GM23248 (cell line): ENCODE results near the gene MYL6B. TPM values are rescaled to one million over a fixed set of nuclear protein-coding genes. Genes with fewer than 3 reads are reported as not detected.

ENCODE experiments used
- DNase-seq: peaks from one replicate; pipeline ENCODE4 v3.0.0-alpha.2; 2015
- H2AFZ ChIP-seq: fragments of 200-600 bp; sonication (generic); 2 replicates; pipeline ENCODE4 v1.6.1; 2016; ENCODE audit warnings: antibody characterized with exemption
- H3F3A ChIP-seq: fragments of 200-600 bp; sonication (generic); 2 replicates; pipeline ENCODE4 v1.6.1; 2016; ENCODE audit warnings: mild to moderate bottlenecking, antibody characterized with exemption, mixed run types; ENCODE audit not compliant: insufficient read depth
- H3K27ac ChIP-seq: fragments of 200-600 bp; sonication (generic); 2 replicates; pipeline ENCODE4 v1.5.1; 2016; ENCODE audit warnings: mild to moderate bottlenecking
- H3K27me3 ChIP-seq: fragments of 200-600 bp; sonication (generic); replicated peaks from 2 replicates; pipeline ENCODE4 v1.6.1; 2016; ENCODE audit warnings: mild to moderate bottlenecking; ENCODE audit not compliant: insufficient read depth
- H3K36me3 ChIP-seq: fragments of 200-600 bp; sonication (generic); 2 replicates; pipeline ENCODE4 v1.6.1; 2016; ENCODE audit warnings: low read depth, mild to moderate bottlenecking
- H3K4me1 ChIP-seq: fragments of 200-600 bp; sonication (generic); 2 replicates; pipeline ENCODE4 v1.6.1; 2016; ENCODE audit warnings: mild to moderate bottlenecking; ENCODE audit not compliant: insufficient read depth
- H3K4me2 ChIP-seq: fragments of 200-600 bp; sonication (generic); one replicate; pipeline ENCODE4 v1.6.1; 2016; ENCODE audit warnings: mild to moderate bottlenecking; ENCODE audit not compliant: unreplicated experiment
- H3K4me3 ChIP-seq: fragments of 200-600 bp; sonication (generic); 2 replicates; pipeline ENCODE4 v1.5.1; 2016; ENCODE audit warnings: mild to moderate bottlenecking
- H3K79me2 ChIP-seq: fragments of 200-600 bp; sonication (generic); 2 replicates; pipeline ENCODE4 v1.6.1; 2016; ENCODE audit warnings: mild to moderate bottlenecking; ENCODE audit not compliant: insufficient read depth
- H3K9ac ChIP-seq: fragments of 200-600 bp; sonication (generic); 2 replicates; pipeline ENCODE4 v1.6.1; 2016; ENCODE audit warnings: mild to moderate bottlenecking
- H3K9me2 ChIP-seq: fragments of 200-600 bp; sonication (generic); 2 replicates; pipeline ENCODE4 v1.6.1; 2016; ENCODE audit warnings: mixed run types, mild to moderate bottlenecking, moderate library complexity; ENCODE audit not compliant: insufficient read depth
- H3K9me3 ChIP-seq: fragments of 200-600 bp; sonication (generic); one replicate; pipeline ENCODE4 v1.6.1; 2017; ENCODE audit warnings: low read depth
- H4K20me1 ChIP-seq: fragments of 200-600 bp; sonication (generic); 2 replicates; pipeline ENCODE4 v1.6.0; 2016; ENCODE audit not compliant: insufficient read depth
- EZH2 ChIP-seq: fragments of 200-600 bp; sonication (generic); IDR thresholded peaks from 2 replicates; pipeline ENCODE4 v1.6.1; 2018; ENCODE audit warnings: antibody characterized with exemption, mild to moderate bottlenecking; ENCODE audit not compliant: insufficient read depth, poor library complexity, severe bottlenecking
- EZH2phosphoT487 ChIP-seq: fragments of 200-600 bp; sonication (generic); IDR thresholded peaks from 2 replicates; pipeline ENCODE4 v1.6.1; 2018; ENCODE audit warnings: antibody characterized with exemption, moderate library complexity, mild to moderate bottlenecking, low read depth; ENCODE audit not compliant: insufficient read depth
- WGBS, 2 experiments: methylation state at CpG; one replicate each; pipeline ENCODE4 v1.1.6; 2015 to 2017; ENCODE audit warnings: low lambda C conversion rate in 2 of 2, low coverage in 1 of 2; ENCODE audit errors: missing lambda C conversion rate in 2 of 2; 5-methylcytosine and 5-hydroxymethylcytosine counted together
- in situ Hi-C: fragments of 300-500 bp; cut with MboI; formaldehyde crosslinking; loops from 2 replicates; pipeline ENCODE4 v1.15.0; 2020
- polyA plus RNA-seq: library from polyadenylated mRNA; unstranded; fragments of >200 nt; fragmentation: Nextera tagmentation; extraction: Ambion mirVana; gene quantifications from 2 replicates; pipeline ENCODE4 v1.2.1, GENCODE V29; 2016
- total RNA-seq: library from RNA; depleted of rRNA; stranded (reverse); fragments of >200 nt; shearing (Covaris generic); gene quantifications from 2 replicates; pipeline ENCODE4 v1.2.3, GENCODE V29; 2014

The MYL6B gene
- total and polyA plus RNA-seq, 2 experiments from 2014 or later = 53.2 to 72.8 TPM

- in situ Hi-C loops = no loop called here
- WGBS, 2 experiments = 1% methylated on average over 47 to 60 of the region's 60 CpGs
These were observed 48.1 kb upstream of the MYL6B start, which contains the start of gene PA2G4 for GRCh38 chr12:56104109-56104814. PA2G4 (plus strand) TSS chr12:56104559; CDS start chr12:56104738, 179 bp downstream.

GRCh38 chr12:56104815-56105608 is 47.4 kb upstream of the MYL6B start:
- peak overlapping the region; percentile 90 for H3K9ac ChIP-seq
- H3K36me3 ChIP-seq = peaks cover 32% of the 10 kb centered on the region
- no peaks in the 10 kb centered on the region for H4K20me1 ChIP-seq
- no peaks in the 10 kb centered on the region for H3K9me3 ChIP-seq
- H3K27me3 ChIP-seq = no peaks in the 10 kb centered on the region
- H2AFZ ChIP-seq = peak overlapping the region; percentile 94
- TF ChIP-seq EZH2 (no peak), EZH2phosphoT487 (no peak)
- H3K79me2 ChIP-seq = peaks cover 45% of the 10 kb centered on the region
- peak overlapping the region; percentile 99 for H3K4me2 ChIP-seq
- peak overlapping the region; percentile 61 for H3K27ac ChIP-seq
- peaks cover 21% of the 10 kb centered on the region for H3K4me1 ChIP-seq
- in situ Hi-C loops = no loop called here
- H3F3A ChIP-seq = peaks cover 18% of the 10 kb centered on the region; the same call in 1 of the 2 replicates
- peak; percentile 58 for DNase-seq
- 2 to 3% methylated on average over 40 of the region's 40 CpGs for WGBS, 2 experiments
- peak overlapping the region; percentile 90 for H3K4me3 ChIP-seq
- H3K9me2 ChIP-seq = no peaks in the 10 kb centered on the region

More at GRCh38 chr12:56104109-56104814, 48.1 kb upstream of the MYL6B start, which contains the start of gene PA2G4:
- Histone ChIP-seq H4K20me1 (no peaks in the 10 kb centered on the region), H3K9me2 (no peaks in the 10 kb centered on the region), H3K27me3 (no peaks in the 10 kb centered on the region), H3K4me3 (peak within 1 kb of the TSS; percentile 90), H3K4me1 (peaks cover 21% of the 10 kb centered on the region), H3F3A (peaks cover 10% of the 10 kb centered on the region; the same call in 1 of the 2 replicates), H3K79me2 (peaks cover 45% of the 10 kb centered on the region), H2AFZ (peak within 1 kb of the TSS; percentile 94), H3K9me3 (no peaks in the 10 kb centered on the region), H3K36me3 (peaks cover 25% of the 10 kb centered on the region), H3K27ac (peak within 1 kb of the TSS; percentile 61), H3K9ac (peak within 1 kb of the TSS; percentile 90), H3K4me2 (peak within 1 kb of the TSS; percentile 99)
- DNase-seq = peak; percentile 100
- TF ChIP-seq EZH2phosphoT487 (no peak), EZH2 (no peak)

DNA sequence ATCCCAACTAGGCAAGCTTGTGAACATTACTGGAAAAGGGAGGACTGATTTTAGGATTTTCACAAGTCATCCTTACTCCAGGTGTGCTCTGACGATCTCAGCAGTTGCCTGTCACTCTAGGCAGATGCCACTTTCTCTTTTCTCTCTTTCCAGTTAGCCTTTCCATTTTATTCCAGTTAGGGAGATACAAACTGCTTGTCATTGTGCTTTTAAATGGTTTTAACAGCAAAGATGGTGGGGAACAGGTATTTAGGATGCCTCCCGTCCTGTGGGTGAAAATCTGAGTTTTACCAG is 46.8 kb upstream of the MYL6B start:
- no peaks in the 10 kb centered on the region for H3K27me3 ChIP-seq
- 40 to 56% methylated on average over 2 of the region's 2 CpGs for WGBS, 2 experiments
- no peaks in the 10 kb centered on the region for H4K20me1 ChIP-seq
- H3K4me2 ChIP-seq = peak overlapping the region; percentile 99
- H3K4me1 ChIP-seq = peaks cover 21% of the 10 kb centered on the region
- H3F3A ChIP-seq = peaks cover 23% of the 10 kb centered on the region
- no peak for TF ChIP-seq EZH2
- no peak for TF ChIP-seq EZH2phosphoT487
- H3K4me3 ChIP-seq = peak overlapping the region; percentile 90
- no peak overlapping the region for H2AFZ ChIP-seq
- no peaks in the 10 kb centered on the region for H3K9me3 ChIP-seq
- DNase-seq = no peak
- H3K27ac ChIP-seq = no peak overlapping the region
- H3K9ac ChIP-seq = peak overlapping the region; percentile 90
- peaks cover 38% of the 10 kb centered on the region for H3K36me3 ChIP-seq
- in situ Hi-C loops = no loop called here
- peaks cover 45% of the 10 kb centered on the region for H3K79me2 ChIP-seq
- no peaks in the 10 kb centered on the region for H3K9me2 ChIP-seq

GRCh38 chr12:56107242-56107641 is 45.1 kb upstream of the MYL6B start:
- Histone ChIP-seq H3K79me2 (peaks cover 45% of the 10 kb centered on the region), H2AFZ (no peak overlapping the region), H3K4me3 (no peak overlapping the region), H4K20me1 (no peaks in the 10 kb centered on the region), H3K9me2 (no peaks in the 10 kb centered on the region), H3K4me2 (no peak overlapping the region), H3K27me3 (no peaks in the 10 kb centered on the region), H3K9ac (peak overlapping the region; percentile 90; the same call in 1 of the 2 replicates), H3K9me3 (no peaks in the 10 kb centered on the region), H3K4me1 (peaks cover 21% of the 10 kb centered on the region), H3F3A (peaks cover 35% of the 10 kb centered on the region), H3K36me3 (peaks cover 52% of the 10 kb centered on the region), H3K27ac (no peak overlapping the region)
- in situ Hi-C loops = no loop called here
- TF ChIP-seq EZH2 (no peak), EZH2phosphoT487 (no peak)
- no peak for DNase-seq
- WGBS, 2 experiments = 97 to 100% methylated on average over 3 of the region's 3 CpGs
